Astrocyte of the hippocampus (primary cell): ENCODE measurements around the gene SPPL2C.

Experiments used
- DNase-seq: peaks from one replicate; pipeline ENCODE4 v3.0.0; 2011; ENCODE audit warnings: low read depth, low spot score

Gene SPPL2C

GRCh38 chr17:45876539-45876938, 31.9 kb downstream of the SPPL2C start:
- no peak for DNase-seq

DNA sequence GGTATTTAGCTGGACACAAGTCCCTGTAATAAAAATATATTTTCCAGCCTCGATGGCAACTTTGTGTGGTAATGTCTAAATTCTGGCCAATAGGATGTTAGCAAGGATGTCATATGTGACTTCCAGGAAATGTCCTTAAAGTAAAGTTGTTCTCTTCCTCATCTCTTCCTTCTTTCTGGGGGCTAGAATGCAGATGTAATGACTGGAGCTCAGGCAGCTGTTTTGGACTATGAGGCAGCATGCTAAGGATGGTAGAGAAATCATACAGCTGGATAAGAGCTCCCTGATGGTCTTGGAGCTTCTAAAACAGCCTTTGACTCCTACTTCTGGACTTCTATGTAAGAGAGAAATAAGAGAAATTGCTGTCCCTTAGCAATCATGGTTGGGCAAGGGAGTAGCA, 32.8 kb downstream of the SPPL2C start:
- no peak for DNase-seq

- DNase-seq, result no peak
Observed at GRCh38 chr17:45883063-45883462, 38.4 kb downstream of the SPPL2C start.

GRCh38 chr17:45886852-45887251, 42.2 kb downstream of the SPPL2C start:
- DNase-seq, result no peak

DNA sequence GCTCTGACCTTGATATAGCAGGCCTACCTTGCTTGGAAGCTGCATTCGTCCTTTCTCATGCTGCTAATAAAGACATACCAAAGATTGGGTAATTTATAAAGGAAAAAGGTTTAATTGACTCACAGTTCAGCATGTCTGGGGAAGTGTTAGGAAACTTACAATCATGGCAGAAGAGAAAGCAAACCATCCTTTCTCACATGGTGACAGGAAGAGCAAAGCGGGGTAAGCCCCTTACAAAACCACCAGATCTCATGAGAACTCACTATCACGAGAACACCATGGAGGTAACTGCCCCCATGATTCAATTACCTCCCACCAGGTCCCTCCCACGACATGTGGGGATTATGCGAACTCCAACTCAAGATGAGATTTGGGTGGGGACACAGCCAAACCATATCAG, 43.7 kb downstream of the SPPL2C start:
- no peak for DNase-seq

DNA sequence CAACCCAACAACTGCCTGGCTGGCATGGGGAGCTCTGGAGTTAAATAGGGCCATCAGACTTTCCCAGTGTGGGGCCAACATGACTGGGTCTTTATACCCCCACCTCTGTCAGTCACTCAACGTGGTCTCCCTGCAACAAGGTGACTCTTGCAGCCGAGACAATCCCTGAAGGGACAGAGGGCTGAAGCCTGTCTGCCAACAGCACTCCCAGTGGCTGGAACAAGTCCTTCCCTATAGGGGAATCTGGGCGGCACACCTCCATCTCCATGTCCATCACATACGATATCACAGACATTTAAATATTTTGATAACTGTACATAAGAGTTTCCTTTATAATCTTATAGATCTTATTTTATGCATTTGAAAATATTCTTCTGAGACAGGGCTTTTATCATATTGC, 44.9 kb downstream of the SPPL2C start:
- no peak for DNase-seq

GRCh38 chr17:45893725-45894021, 49.0 kb downstream of the SPPL2C start:
- no peak for DNase-seq

DNA sequence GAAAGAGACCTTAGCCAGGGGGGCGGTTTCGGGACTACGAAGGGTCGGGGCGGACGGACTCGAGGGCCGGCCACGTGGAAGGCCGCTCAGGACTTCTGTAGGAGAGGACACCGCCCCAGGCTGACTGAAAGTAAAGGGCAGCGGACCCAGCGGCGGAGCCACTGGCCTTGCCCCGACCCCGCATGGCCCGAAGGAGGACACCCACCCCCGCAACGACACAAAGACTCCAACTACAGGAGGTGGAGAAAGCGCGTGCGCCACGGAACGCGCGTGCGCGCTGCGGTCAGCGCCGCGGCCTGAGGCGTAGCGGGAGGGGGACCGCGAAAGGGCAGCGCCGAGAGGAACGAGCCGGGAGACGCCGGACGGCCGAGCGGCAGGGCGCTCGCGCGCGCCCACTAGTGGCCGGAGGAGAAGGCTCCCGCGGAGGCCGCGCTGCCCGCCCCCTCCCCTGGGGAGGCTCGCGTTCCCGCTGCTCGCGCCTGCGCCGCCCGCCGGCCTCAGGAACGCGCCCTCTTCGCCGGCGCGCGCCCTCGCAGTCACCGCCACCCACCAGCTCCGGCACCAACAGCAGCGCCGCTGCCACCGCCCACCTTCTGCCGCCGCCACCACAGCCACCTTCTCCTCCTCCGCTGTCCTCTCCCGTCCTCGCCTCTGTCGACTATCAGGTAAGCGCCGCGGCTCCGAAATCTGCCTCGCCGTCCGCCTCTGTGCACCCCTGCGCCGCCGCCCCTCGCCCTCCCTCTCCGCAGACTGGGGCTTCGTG, 49.5 kb downstream of the SPPL2C start, which contains the start of gene MAPT:
MAPT (plus strand) TSS at position 533 of the 763 bp plus-strand sequence. CDS start 67,784 bp downstream, outside the sequence.
- peak; percentile 97 for DNase-seq

DNA sequence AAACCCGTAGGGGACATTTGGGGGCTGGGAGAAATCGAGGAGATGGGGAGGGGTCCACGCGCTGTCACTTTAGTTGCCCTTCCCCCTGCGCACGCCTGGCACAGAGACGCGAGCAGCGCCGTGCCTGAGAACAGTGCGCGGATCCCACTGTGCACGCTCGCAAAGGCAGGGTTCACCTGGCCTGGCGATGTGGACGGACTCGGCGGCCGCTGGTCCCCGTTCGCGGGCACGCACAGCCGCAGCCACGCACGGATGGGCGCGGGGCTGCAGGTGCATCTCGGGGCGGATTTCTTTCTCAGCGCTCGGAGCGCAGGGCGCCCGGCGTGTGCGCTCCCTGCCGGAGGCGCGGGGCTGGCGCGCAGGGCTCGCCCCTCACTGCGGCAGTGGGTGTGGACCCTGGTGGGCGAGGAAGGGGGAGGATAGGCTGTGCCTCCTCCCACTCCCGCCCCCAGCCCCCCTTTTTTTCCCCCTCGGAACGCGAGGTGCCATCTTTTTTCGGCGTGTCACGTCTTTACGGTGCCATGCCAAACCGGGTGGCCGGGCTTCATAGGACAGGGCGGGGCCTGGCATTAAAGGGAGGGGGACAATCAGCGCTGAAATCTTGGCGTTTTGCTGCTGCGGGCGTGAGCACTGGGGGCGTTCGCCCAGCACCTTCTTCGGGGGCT, 50.8 kb downstream of the SPPL2C start:
- peak; percentile 51 for DNase-seq

DNA sequence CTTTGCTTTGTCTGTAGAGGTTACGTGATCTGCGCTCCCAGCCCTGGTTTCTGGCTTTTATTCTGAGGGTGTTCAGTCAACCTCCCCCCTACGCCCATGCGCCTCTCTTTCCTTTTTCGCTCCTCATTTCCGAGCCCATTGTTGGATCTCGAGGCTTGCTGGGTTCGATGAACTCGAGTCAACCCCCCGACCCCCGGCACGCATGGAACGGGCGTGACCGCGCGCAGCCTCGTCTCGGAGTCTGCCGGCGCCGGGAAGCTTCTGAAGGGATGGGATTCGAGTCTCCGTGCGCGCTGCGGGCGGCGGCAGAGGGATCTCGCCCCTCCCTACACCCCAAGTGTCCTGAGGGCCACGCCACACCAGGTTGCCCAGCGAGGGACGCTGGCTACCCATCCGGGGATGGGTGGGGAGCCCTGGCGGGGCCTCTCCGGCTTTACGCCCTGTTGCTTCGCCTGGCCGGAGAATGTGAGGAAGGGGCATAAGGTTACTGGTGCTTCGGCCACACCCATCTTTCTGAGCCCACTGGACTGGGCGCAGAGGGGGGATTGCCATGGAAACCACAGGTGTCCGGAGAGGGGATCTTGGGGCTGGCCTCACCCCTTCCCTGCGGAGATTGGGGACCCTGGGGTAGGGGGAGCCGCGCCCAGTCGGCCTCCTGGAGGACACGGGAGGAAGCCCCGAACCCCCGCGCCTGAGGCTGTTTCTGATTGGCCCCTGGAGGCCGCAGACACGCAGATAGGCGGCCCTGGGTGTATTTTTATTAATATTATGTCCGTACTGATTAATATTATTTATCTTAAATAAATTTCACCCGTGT, 51.5 kb downstream of the SPPL2C start:
- DNase-seq, result no peak
